Keratinocyte (primary cell): ENCODE measurements around the gene SFMBT1. TPM values are rescaled to one million over a fixed set of nuclear protein-coding genes. Genes with fewer than 3 reads are reported as not detected.
A peak's percentile ranks its signal among the peaks of the same experiment; 100 is the strongest.

Experiments used
- DNase-seq: peaks from one replicate; pipeline ENCODE4 v3.0.0-alpha.2; 2011; ENCODE audit warnings: low read depth, missing footprints, low spot score
- FAIRE-seq: peaks from 2 replicates; lab custom pipeline; 2011; peaks lifted over from hg19 to GRCh38; lab: Jason Lieb, UNC
- H2AFZ ChIP-seq: 2 replicates; pipeline ENCODE4 v1.6.0; 2012; ENCODE audit warnings: low read length, control low read depth, inconsistent platforms; ENCODE audit not compliant: control insufficient read depth
- H3K27ac ChIP-seq: 2 replicates; pipeline ENCODE4 v1.5.1; 2011; ENCODE audit warnings: low read length; ENCODE audit not compliant: control insufficient read depth, insufficient read depth
- H3K27me3 ChIP-seq: 3 replicates; pipeline ENCODE4 v1.6.0; 2011; ENCODE audit warnings: low read length; ENCODE audit not compliant: control insufficient read depth, insufficient read depth; ENCODE audit errors: extremely low read depth
- H3K36me3 ChIP-seq, 2 experiments: 2 replicates in 1 of 2; 3 replicates in 1 of 2; pipeline ENCODE4 v1.5.1; 2011; ENCODE audit warnings: low read length in 2 of 2, mild to moderate bottlenecking in 1 of 2; ENCODE audit not compliant: control insufficient read depth in 2 of 2, insufficient read depth in 2 of 2; ENCODE audit errors: extremely low read depth in 1 of 2
- H3K4me1 ChIP-seq: 3 replicates; pipeline ENCODE4 v1.5.1; 2011; ENCODE audit warnings: low read length; ENCODE audit not compliant: control insufficient read depth, insufficient read depth; ENCODE audit errors: extremely low read depth
- H3K4me2 ChIP-seq: 3 replicates; pipeline ENCODE4 v1.6.0; 2011; ENCODE audit warnings: low read depth, low read length; ENCODE audit not compliant: control insufficient read depth, insufficient read depth; ENCODE audit errors: extremely low read depth
- H3K4me3 ChIP-seq, 3 experiments: fragments of 200-600 bp in 1 of 3; sonication (generic) in 1 of 3; 2 replicates in 2 of 3; 3 replicates in 1 of 3; pipeline ENCODE4 v1.5.1; 2011 to 2016; ENCODE audit warnings: low read length in 3 of 3, mild to moderate bottlenecking in 3 of 3, control low read depth in 2 of 3, inconsistent platforms in 1 of 3, low read depth in 1 of 3, mixed read lengths in 1 of 3, mixed run types in 1 of 3, moderate library complexity in 1 of 3; ENCODE audit not compliant: control insufficient read depth in 2 of 3, insufficient read depth in 2 of 3; ENCODE audit errors: extremely low read depth in 1 of 3
- H3K79me2 ChIP-seq: 2 replicates; pipeline ENCODE4 v1.6.0; 2012; ENCODE audit warnings: low read length; ENCODE audit not compliant: control insufficient read depth, insufficient read depth
- H3K9ac ChIP-seq: 3 replicates; pipeline ENCODE4 v1.6.0; 2011; ENCODE audit warnings: low read length; ENCODE audit not compliant: control insufficient read depth, insufficient read depth; ENCODE audit errors: extremely low read depth
- H3K9me1 ChIP-seq: 3 replicates; pipeline ENCODE4 v1.6.0; 2011; ENCODE audit warnings: low read length; ENCODE audit not compliant: control insufficient read depth, insufficient read depth; ENCODE audit errors: extremely low read depth
- H3K9me3 ChIP-seq: 2 replicates; pipeline ENCODE4 v1.5.1; 2012; ENCODE audit warnings: low read depth, low read length; ENCODE audit not compliant: control insufficient read depth
- H4K20me1 ChIP-seq: 3 replicates; pipeline ENCODE4 v1.6.0; 2011; ENCODE audit warnings: low read length; ENCODE audit not compliant: control insufficient read depth, insufficient read depth; ENCODE audit errors: extremely low read depth
- CTCF ChIP-seq, 3 experiments: IDR thresholded peaks in 1 of 3; conservative IDR thresholded peaks in 1 of 3; optimal IDR thresholded peaks in 1 of 3; 2 replicates in 2 of 3; 3 replicates in 1 of 3; pipeline versions ENCODE3 to v1.5.1; 2011; ENCODE audit warnings: low read length in 3 of 3, mild to moderate bottlenecking in 3 of 3, moderate library complexity in 2 of 3, control low read depth in 1 of 3, inconsistent platforms in 1 of 3; ENCODE audit not compliant: insufficient read depth in 2 of 3; ENCODE audit errors: extremely low read depth in 1 of 3
- EZH2 ChIP-seq: IDR thresholded peaks from one replicate; pipeline ENCODE4 v1.6.1; 2012; ENCODE audit warnings: inconsistent platforms, mild to moderate bottlenecking, low read length, moderate library complexity
- dilution Hi-C: fragments of 300-500 bp; cut with MboI; formaldehyde crosslinking; loops from one replicate; pipeline ENCODE4 v1.7.0; 2020; ENCODE audit warnings: low sequenced_read_pairs; ENCODE audit not compliant: extremely low pct_ligation_motif_present
- polyA plus RNA-seq, 5 experiments: library from polyadenylated mRNA; depleted of rRNA in 3 of 5; stranded (reverse) in 3 of 5; stranded (forward) in 1 of 5; unstranded in 1 of 5; fragments of >200 nt; gene quantifications; 1 replicate in 1 of 5; 2 replicates in 3 of 5; 3 replicates in 1 of 5; pipeline versions ENCODE4 v1.2.1 to v1.2.3, GENCODE V29; 2011 to 2012; ENCODE audit warnings: missing spikeins in 2 of 5, low read depth in 1 of 5, low replicate concordance in 1 of 5

Gene SFMBT1
- polyA plus RNA-seq, 1 donor (not counting 4 experiments of a cell fraction or from before 2014, with no cell fraction given) = 4.1 TPM

GRCh38 chr3:52896613-52897012, 149.3 kb downstream of the SFMBT1 start:
- Histone ChIP-seq H3K4me1 (peaks cover 11% of the 10 kb centered on the region), H3K27ac (peak overlapping the region; percentile 53), H3K9me3 (no peaks in the 10 kb centered on the region), H4K20me1 (peaks cover 2% of the 10 kb centered on the region), H3K9me1 (peaks cover 2% of the 10 kb centered on the region), H2AFZ (peak overlapping the region; percentile 84), H3K4me2 (peak overlapping the region; percentile 100), H3K79me2 (peaks cover 19% of the 10 kb centered on the region), H3K36me3 (peaks cover 0 to 6% of the 10 kb centered on the region in 2 experiments), H3K4me3 (peak overlapping the region; percentile 82 to 92 (median 92)), H3K9ac (peak overlapping the region; percentile 66), H3K27me3 (no peaks in the 10 kb centered on the region)
- DNase-seq (no peak), FAIRE-seq (peak; percentile 52)
- dilution Hi-C loops = no loop called here
- TF ChIP-seq CTCF (optimal IDR thresholded peaks at IDR 0.05 in 1 of 3, IDR thresholded peaks at IDR 0.05 in 1 of 3, conservative IDR thresholded peaks at IDR 0.05 in 1 of 3; ENCODE audit: extremely low read depth in 1 of 3, insufficient read depth in 2 of 3, low read length in 3 of 3) (no peak), EZH2 (no peak)

GRCh38 chr3:52896151-52896550, 149.7 kb downstream of the SFMBT1 start:
- peaks cover 0 to 6% of the 10 kb centered on the region in 2 experiments for H3K36me3 ChIP-seq
- no peak for FAIRE-seq
- H3K4me1 ChIP-seq = peaks cover 11% of the 10 kb centered on the region
- dilution Hi-C loops = no loop called here
- peak overlapping the region; percentile 100 for H3K4me2 ChIP-seq
- no peaks in the 10 kb centered on the region for H3K27me3 ChIP-seq
- no peak for TF ChIP-seq EZH2
- no peak for TF ChIP-seq CTCF (optimal IDR thresholded peaks at IDR 0.05 in 1 of 3, IDR thresholded peaks at IDR 0.05 in 1 of 3, conservative IDR thresholded peaks at IDR 0.05 in 1 of 3; ENCODE audit: extremely low read depth in 1 of 3, insufficient read depth in 2 of 3, low read length in 3 of 3)
- H3K4me3 ChIP-seq = peak overlapping the region; percentile 82 to 92 (median 92)
- peaks cover 19% of the 10 kb centered on the region for H3K79me2 ChIP-seq
- no peak overlapping the region for H3K27ac ChIP-seq
- no peaks in the 10 kb centered on the region for H3K9me3 ChIP-seq
- no peak for DNase-seq
- H3K9ac ChIP-seq = peak overlapping the region; percentile 66
- no peak overlapping the region for H2AFZ ChIP-seq
- peaks cover 2% of the 10 kb centered on the region for H4K20me1 ChIP-seq
- peaks cover 2% of the 10 kb centered on the region for H3K9me1 ChIP-seq
